Ishikawa (cell line): ENCODE data around the gene PHYKPL.

Source experiments
- CEBPB ChIP-seq: IDR thresholded peaks from 2 replicates; pipeline ENCODE4 v1.6.1; 2012
- CREB1 ChIP-seq: IDR thresholded peaks from 2 replicates; pipeline ENCODE4 v1.6.1; 2012; ENCODE audit warnings: low read depth
- EGR1 ChIP-seq: IDR thresholded peaks from 2 replicates; pipeline ENCODE4 v1.6.1; 2012
- EP300 ChIP-seq: IDR thresholded peaks from 2 replicates; pipeline ENCODE4 v1.6.1; 2012; ENCODE audit warnings: borderline replicate concordance
- FOXM1 ChIP-seq: IDR thresholded peaks from 2 replicates; pipeline ENCODE4 v1.6.1; 2012; ENCODE audit warnings: low read depth, borderline replicate concordance
- NFIC ChIP-seq: IDR thresholded peaks from 2 replicates; pipeline ENCODE4 v1.6.1; 2012
- RAD21 ChIP-seq: IDR thresholded peaks from 2 replicates; pipeline ENCODE4 v1.6.1; 2012; ENCODE audit warnings: low read depth
- TAF1 ChIP-seq: IDR thresholded peaks from 2 replicates; pipeline ENCODE4 v1.6.1; 2012; ENCODE audit warnings: low read depth, mild to moderate bottlenecking
- TCF12 ChIP-seq: IDR thresholded peaks from 2 replicates; pipeline ENCODE4 v1.6.1; 2012; ENCODE audit warnings: low read depth
- TEAD4 ChIP-seq: IDR thresholded peaks from 2 replicates; pipeline ENCODE4 v1.6.1; 2012
- YY1 ChIP-seq: IDR thresholded peaks from 2 replicates; pipeline ENCODE4 v1.6.1; 2012; ENCODE audit warnings: low read depth
- ZBTB7A ChIP-seq: IDR thresholded peaks from 2 replicates; pipeline ENCODE4 v1.6.1; 2012; ENCODE audit warnings: low read depth
- TF ChIP-seq, protein P1 (sequence below): IDR thresholded peaks from 2 replicates; pipeline ENCODE4 v1.6.1; 2012
- TF ChIP-seq, protein P2 (sequence below): IDR thresholded peaks from 2 replicates; pipeline ENCODE4 v1.6.1; 2012
- TF ChIP-seq, protein P3 (sequence below): IDR thresholded peaks from 2 replicates; pipeline ENCODE4 v1.6.1; 2012; ENCODE audit warnings: low read depth, mild to moderate bottlenecking

PHYKPL gene

DNA sequence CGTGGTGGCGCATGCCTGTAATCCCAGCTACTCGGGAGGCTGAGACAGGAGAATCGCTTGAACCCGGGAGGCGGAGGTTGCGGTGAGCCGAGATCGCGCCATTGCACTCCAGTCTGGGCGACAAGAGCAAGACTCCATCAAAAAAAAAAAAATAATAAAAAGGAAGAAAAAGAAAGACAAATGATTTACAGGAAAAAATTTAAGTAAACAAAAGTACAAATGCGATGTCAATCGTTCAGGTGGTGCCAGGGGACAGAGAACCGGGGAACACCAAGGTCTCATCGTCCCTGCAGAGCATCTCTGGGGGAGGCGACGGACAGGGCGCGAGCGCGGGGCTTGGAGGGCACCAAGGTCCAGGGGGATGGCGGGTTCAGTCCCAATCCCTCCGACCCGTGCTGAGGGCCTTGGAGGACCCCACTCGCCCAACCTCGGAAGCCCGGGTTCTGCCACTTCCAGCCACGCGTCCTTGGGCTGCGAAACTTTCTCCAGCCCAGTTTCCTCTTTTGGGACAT lies 28.9 kb downstream of the PHYKPL start:
- no peak for TF ChIP-seq EP300
- TF ChIP-seq TAF1, result no peak
- TF ChIP-seq FOXM1, result no peak
- TF ChIP-seq CREB1, result no peak
- no peak for TF ChIP-seq CEBPB
- no peak for TF ChIP-seq YY1
- no peak for TF ChIP-seq NFIC
- no peak for TF ChIP-seq EGR1
- TF ChIP-seq, protein P1, sequence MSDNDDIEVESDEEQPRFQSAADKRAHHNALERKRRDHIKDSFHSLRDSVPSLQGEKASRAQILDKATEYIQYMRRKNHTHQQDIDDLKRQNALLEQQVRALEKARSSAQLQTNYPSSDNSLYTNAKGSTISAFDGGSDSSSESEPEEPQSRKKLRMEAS, result no peak
- TF ChIP-seq TEAD4, result no peak
- no peak for TF ChIP-seq ZBTB7A
- no peak for TF ChIP-seq RAD21
- TF ChIP-seq TCF12, result no peak
- TF ChIP-seq, protein P2, sequence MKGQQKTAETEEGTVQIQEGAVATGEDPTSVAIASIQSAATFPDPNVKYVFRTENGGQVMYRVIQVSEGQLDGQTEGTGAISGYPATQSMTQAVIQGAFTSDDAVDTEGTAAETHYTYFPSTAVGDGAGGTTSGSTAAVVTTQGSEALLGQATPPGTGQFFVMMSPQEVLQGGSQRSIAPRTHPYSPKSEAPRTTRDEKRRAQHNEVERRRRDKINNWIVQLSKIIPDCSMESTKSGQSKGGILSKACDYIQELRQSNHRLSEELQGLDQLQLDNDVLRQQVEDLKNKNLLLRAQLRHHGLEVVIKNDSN, result no peak
- TF ChIP-seq, protein P3, sequence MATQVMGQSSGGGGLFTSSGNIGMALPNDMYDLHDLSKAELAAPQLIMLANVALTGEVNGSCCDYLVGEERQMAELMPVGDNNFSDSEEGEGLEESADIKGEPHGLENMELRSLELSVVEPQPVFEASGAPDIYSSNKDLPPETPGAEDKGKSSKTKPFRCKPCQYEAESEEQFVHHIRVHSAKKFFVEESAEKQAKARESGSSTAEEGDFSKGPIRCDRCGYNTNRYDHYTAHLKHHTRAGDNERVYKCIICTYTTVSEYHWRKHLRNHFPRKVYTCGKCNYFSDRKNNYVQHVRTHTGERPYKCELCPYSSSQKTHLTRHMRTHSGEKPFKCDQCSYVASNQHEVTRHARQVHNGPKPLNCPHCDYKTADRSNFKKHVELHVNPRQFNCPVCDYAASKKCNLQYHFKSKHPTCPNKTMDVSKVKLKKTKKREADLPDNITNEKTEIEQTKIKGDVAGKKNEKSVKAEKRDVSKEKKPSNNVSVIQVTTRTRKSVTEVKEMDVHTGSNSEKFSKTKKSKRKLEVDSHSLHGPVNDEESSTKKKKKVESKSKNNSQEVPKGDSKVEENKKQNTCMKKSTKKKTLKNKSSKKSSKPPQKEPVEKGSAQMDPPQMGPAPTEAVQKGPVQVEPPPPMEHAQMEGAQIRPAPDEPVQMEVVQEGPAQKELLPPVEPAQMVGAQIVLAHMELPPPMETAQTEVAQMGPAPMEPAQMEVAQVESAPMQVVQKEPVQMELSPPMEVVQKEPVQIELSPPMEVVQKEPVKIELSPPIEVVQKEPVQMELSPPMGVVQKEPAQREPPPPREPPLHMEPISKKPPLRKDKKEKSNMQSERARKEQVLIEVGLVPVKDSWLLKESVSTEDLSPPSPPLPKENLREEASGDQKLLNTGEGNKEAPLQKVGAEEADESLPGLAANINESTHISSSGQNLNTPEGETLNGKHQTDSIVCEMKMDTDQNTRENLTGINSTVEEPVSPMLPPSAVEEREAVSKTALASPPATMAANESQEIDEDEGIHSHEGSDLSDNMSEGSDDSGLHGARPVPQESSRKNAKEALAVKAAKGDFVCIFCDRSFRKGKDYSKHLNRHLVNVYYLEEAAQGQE, result no peak

DNA sequence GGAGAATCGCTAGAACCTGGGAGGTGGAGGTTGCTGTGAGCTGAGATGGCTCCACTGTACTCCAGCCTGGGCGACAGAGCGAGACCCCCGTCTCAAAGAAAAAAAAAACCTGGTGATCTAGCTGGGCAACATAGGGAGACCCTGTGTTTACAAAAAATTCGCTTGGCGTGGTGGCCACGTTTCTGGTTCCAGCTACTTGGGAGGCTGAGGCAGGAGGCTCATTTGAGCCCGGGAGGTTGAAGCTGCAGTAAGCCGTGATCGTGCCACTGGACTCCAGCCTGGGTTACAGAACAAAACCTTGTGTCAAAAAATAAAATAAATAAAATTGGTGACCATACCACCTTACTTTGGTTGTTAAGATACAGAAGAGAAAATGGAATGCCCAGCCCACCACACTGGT lies 30.1 kb downstream of the PHYKPL start:
- TF ChIP-seq TCF12 (no peak), ZBTB7A (no peak), EGR1 (no peak), TEAD4 (no peak), RAD21 (no peak), FOXM1 (no peak)
- TF ChIP-seq, protein P3, result no peak
- TF ChIP-seq, protein P1, result no peak

DNA sequence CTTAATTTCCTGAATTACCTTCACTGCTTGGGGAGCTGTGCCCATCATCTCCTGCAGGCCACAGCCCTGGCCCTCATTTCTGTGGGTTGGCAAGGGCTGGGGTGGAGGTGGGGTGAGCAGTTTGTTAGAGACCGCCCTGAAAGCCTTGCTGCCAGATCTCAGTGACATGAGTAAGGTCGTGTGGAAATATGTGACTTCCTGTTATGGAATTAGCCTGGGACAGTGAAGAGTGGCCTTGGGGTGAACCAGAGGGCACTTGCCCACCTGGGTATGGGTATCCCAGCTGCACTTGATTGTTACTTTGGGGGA lies 30.7 kb downstream of the PHYKPL start:
- no peak for TF ChIP-seq FOXM1
- TF ChIP-seq RAD21, result no peak
- TF ChIP-seq TEAD4, result no peak
- no peak for TF ChIP-seq CREB1
- no peak for TF ChIP-seq ZBTB7A
- TF ChIP-seq, protein P3, result no peak
- TF ChIP-seq YY1, result no peak
- TF ChIP-seq, protein P2, result no peak
- no peak for TF ChIP-seq EP300
- no peak for TF ChIP-seq TAF1
- TF ChIP-seq TCF12, result no peak
- TF ChIP-seq, protein P1, result no peak
- no peak for TF ChIP-seq NFIC
- TF ChIP-seq EGR1, result no peak
- TF ChIP-seq CEBPB, result no peak

DNA sequence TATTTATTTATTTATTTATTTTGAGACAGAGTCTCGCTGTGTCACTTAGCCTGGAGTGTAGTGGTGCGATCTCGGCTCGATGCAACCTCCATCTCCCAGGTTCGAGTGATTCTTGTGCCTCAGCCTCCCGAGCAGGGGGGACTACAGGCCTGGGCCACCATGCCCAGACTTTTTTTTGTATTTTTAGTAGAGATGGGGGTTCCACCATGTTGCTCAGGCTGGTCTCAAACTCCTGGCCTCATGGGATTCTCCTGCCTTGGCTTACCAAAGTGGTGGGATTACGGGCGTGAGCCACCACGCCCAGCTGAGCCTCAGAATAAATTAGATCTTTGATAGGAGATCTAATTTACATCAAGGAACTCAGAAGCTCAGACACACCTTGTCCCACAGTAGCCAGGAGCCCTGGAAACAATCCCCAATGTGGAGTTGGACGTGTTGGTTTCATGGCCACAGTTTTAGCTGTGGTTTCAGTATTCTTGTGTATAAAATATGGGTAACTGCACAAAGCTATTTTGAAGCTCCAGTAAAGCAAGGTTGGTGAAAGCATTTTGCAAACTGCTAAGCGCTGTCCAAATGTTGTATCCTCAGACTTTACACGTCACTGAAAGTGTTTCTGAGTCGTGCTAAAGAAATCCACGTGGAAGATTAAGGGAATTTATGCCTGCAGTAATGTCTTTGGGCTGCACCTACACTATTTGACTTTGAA lies 31.2 kb downstream of the PHYKPL start:
- TF ChIP-seq, protein P3, result no peak
- TF ChIP-seq EP300 (no peak), NFIC (no peak), YY1 (no peak), EGR1 (no peak), ZBTB7A (no peak), TAF1 (no peak), CREB1 (no peak), TEAD4 (no peak), CEBPB (no peak), RAD21 (no peak), FOXM1 (no peak)
- TF ChIP-seq, protein P2, result no peak
